ENCODE results near the gene THYN1. TPM values are rescaled to one million over a fixed set of nuclear protein-coding genes. Genes with fewer than 3 reads are reported as not detected.

The THYN1 gene
- total and polyA plus RNA-seq, 2 of the 13 experiments (the other 11 are each of a cell fraction or from before 2014, with no cell fraction given) = 36.1 to 87.6 TPM

DNA sequence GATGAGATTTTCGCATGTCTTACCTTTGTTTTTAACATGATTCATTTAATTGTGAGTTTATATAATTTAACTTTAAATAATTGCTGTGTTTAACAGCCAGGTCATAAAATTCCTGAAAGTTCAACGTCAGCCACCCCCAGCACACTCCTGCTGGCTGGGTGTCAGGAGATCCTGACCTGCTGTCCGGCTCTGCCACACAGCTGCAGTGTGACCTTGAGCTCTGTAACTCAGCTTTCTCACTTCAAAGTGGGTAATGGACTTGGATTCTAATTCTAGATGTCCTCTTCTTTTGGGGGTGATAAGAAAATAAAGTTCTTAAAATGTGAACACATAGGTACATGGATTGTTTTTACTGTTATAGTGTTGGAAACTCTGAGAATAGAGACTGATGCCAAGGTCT lies 17.8 kb downstream of the THYN1 start (continued):
- TF ChIP-seq, protein P1, sequence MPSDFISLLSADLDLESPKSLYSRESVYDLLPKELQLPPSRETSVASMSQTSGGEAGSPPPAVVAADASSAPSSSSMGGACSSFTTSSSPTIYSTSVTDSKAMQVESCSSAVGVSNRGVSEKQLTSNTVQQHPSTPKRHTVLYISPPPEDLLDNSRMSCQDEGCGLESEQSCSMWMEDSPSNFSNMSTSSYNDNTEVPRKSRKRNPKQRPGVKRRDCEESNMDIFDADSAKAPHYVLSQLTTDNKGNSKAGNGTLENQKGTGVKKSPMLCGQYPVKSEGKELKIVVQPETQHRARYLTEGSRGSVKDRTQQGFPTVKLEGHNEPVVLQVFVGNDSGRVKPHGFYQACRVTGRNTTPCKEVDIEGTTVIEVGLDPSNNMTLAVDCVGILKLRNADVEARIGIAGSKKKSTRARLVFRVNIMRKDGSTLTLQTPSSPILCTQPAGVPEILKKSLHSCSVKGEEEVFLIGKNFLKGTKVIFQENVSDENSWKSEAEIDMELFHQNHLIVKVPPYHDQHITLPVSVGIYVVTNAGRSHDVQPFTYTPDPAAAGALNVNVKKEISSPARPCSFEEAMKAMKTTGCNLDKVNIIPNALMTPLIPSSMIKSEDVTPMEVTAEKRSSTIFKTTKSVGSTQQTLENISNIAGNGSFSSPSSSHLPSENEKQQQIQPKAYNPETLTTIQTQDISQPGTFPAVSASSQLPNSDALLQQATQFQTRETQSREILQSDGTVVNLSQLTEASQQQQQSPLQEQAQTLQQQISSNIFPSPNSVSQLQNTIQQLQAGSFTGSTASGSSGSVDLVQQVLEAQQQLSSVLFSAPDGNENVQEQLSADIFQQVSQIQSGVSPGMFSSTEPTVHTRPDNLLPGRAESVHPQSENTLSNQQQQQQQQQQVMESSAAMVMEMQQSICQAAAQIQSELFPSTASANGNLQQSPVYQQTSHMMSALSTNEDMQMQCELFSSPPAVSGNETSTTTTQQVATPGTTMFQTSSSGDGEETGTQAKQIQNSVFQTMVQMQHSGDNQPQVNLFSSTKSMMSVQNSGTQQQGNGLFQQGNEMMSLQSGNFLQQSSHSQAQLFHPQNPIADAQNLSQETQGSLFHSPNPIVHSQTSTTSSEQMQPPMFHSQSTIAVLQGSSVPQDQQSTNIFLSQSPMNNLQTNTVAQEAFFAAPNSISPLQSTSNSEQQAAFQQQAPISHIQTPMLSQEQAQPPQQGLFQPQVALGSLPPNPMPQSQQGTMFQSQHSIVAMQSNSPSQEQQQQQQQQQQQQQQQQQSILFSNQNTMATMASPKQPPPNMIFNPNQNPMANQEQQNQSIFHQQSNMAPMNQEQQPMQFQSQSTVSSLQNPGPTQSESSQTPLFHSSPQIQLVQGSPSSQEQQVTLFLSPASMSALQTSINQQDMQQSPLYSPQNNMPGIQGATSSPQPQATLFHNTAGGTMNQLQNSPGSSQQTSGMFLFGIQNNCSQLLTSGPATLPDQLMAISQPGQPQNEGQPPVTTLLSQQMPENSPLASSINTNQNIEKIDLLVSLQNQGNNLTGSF (CRISPR knock-in tag; IDR thresholded peaks at IDR 0.05) = no peak
- TF ChIP-seq ZNF605 (CRISPR knock-in tag; IDR thresholded peaks at IDR 0.05) (no peak), POLR2AphosphoS5 (IDR thresholded peaks at IDR 0.05; ENCODE audit: low read depth, low read length) (no peak), ZSCAN22 (CRISPR knock-in tag; IDR thresholded peaks at IDR 0.05) (no peak), MIER3 (CRISPR knock-in tag; IDR thresholded peaks at IDR 0.05; ENCODE audit: borderline replicate concordance) (no peak), ELF4 (CRISPR knock-in tag; IDR thresholded peaks at IDR 0.05; ENCODE audit: borderline replicate concordance) (no peak), SALL1 (CRISPR knock-in tag; IDR thresholded peaks at IDR 0.05) (peak; percentile 27; the same call in 1 of the 2 replicates), ESRRA (CRISPR knock-in tag; IDR thresholded peaks at IDR 0.05; ENCODE audit: low read depth) (peak; percentile 75), RBAK (CRISPR knock-in tag; IDR thresholded peaks at IDR 0.05) (no peak), ZFP37 (CRISPR knock-in tag; IDR thresholded peaks at IDR 0.05; ENCODE audit: borderline replicate concordance) (no peak), RXRB (CRISPR knock-in tag; IDR thresholded peaks at IDR 0.05; ENCODE audit: borderline replicate concordance) (peak; percentile 67; the same call in 1 of the 2 replicates), TARDBP (CRISPR knock-in tag; IDR thresholded peaks at IDR 0.05) (no peak), NCOA2 (CRISPR knock-in tag; IDR thresholded peaks at IDR 0.05) (no peak), ZNF550 (CRISPR knock-in tag; IDR thresholded peaks at IDR 0.05; ENCODE audit: borderline replicate concordance) (no peak), MEIS2 (CRISPR knock-in tag; IDR thresholded peaks at IDR 0.05) (0 out of 2 replicates have a peak, but pooled peaks have one; percentile 24), IRF2 (CRISPR knock-in tag; IDR thresholded peaks at IDR 0.05) (no peak), ZNF703 (CRISPR knock-in tag; IDR thresholded peaks at IDR 0.05; ENCODE audit: borderline replicate concordance) (no peak)
- TF ChIP-seq, protein P2, sequence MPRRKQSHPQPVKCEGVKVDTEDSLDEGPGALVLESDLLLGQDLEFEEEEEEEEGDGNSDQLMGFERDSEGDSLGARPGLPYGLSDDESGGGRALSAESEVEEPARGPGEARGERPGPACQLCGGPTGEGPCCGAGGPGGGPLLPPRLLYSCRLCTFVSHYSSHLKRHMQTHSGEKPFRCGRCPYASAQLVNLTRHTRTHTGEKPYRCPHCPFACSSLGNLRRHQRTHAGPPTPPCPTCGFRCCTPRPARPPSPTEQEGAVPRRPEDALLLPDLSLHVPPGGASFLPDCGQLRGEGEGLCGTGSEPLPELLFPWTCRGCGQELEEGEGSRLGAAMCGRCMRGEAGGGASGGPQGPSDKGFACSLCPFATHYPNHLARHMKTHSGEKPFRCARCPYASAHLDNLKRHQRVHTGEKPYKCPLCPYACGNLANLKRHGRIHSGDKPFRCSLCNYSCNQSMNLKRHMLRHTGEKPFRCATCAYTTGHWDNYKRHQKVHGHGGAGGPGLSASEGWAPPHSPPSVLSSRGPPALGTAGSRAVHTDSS (CRISPR knock-in tag; conservative IDR thresholded peaks at IDR 0.05) = no peak
- TF ChIP-seq, protein P3, sequence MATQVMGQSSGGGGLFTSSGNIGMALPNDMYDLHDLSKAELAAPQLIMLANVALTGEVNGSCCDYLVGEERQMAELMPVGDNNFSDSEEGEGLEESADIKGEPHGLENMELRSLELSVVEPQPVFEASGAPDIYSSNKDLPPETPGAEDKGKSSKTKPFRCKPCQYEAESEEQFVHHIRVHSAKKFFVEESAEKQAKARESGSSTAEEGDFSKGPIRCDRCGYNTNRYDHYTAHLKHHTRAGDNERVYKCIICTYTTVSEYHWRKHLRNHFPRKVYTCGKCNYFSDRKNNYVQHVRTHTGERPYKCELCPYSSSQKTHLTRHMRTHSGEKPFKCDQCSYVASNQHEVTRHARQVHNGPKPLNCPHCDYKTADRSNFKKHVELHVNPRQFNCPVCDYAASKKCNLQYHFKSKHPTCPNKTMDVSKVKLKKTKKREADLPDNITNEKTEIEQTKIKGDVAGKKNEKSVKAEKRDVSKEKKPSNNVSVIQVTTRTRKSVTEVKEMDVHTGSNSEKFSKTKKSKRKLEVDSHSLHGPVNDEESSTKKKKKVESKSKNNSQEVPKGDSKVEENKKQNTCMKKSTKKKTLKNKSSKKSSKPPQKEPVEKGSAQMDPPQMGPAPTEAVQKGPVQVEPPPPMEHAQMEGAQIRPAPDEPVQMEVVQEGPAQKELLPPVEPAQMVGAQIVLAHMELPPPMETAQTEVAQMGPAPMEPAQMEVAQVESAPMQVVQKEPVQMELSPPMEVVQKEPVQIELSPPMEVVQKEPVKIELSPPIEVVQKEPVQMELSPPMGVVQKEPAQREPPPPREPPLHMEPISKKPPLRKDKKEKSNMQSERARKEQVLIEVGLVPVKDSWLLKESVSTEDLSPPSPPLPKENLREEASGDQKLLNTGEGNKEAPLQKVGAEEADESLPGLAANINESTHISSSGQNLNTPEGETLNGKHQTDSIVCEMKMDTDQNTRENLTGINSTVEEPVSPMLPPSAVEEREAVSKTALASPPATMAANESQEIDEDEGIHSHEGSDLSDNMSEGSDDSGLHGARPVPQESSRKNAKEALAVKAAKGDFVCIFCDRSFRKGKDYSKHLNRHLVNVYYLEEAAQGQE (IDR thresholded peaks at IDR 0.05; ENCODE audit: borderline replicate concordance in 1 of 2, low read depth in 1 of 2, low read length in 2 of 2) = no peak
- TF ChIP-seq, protein P4, sequence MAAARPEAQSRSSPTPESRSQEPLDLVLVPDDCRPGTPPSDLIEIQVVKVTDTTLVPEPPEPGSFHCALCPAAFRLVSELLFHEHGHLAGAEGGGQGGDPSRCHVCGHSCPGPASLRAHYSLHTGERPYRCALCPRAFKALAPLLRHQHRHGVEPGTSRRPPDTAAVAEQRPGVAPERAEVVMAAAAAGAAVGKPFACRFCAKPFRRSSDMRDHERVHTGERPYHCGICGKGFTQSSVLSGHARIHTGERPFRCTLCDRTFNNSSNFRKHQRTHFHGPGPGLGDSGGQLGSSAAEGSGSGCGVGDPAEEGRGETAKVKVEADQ (CRISPR knock-in tag; IDR thresholded peaks at IDR 0.05; ENCODE audit: borderline replicate concordance) = no peak
